Mesendoderm (in vitro differentiated cells): ENCODE results near the gene NFASC.

Experiments used
- DNase-seq: peaks from one replicate; pipeline ENCODE4 v3.0.0; 2013
- H2AK5ac ChIP-seq: 2 replicates; pipeline ENCODE4 v1.6.1; 2013; ENCODE audit warnings: low read length, inconsistent platforms
- H2BK120ac ChIP-seq: 2 replicates; pipeline ENCODE4 v1.6.1; 2013; ENCODE audit warnings: low read depth, mild to moderate bottlenecking, low read length, moderate library complexity, mixed read lengths
- H2BK15ac ChIP-seq: replicated peaks from 2 replicates; pipeline ENCODE4 v1.6.1; 2013; ENCODE audit warnings: low read depth, mild to moderate bottlenecking, moderate library complexity
- H2BK5ac ChIP-seq: 2 replicates; pipeline ENCODE4 v1.6.1; 2013; ENCODE audit warnings: low read length, inconsistent platforms
- H3K18ac ChIP-seq: 2 replicates; pipeline ENCODE4 v1.6.1; 2013; ENCODE audit warnings: mild to moderate bottlenecking, low read length, mixed read lengths
- H3K23ac ChIP-seq: one replicate; pipeline ENCODE4 v1.6.1; 2013; ENCODE audit warnings: low read length
- H3K27ac ChIP-seq: 2 replicates; pipeline ENCODE4 v1.5.1; 2013; ENCODE audit warnings: low read depth, mild to moderate bottlenecking, inconsistent platforms, low read length, moderate library complexity
- H3K27me3 ChIP-seq: 2 replicates; pipeline ENCODE4 v1.6.1; 2013; ENCODE audit warnings: low read length, control low read depth, mild to moderate bottlenecking, inconsistent platforms; ENCODE audit not compliant: insufficient read depth, poor library complexity
- H3K36me3 ChIP-seq: 2 replicates; pipeline ENCODE4 v1.6.1; 2013; ENCODE audit warnings: low read length, inconsistent platforms; ENCODE audit not compliant: control insufficient read depth, insufficient read depth
- H3K4ac ChIP-seq: one replicate; pipeline ENCODE4 v1.6.1; 2013; ENCODE audit warnings: low read depth, mild to moderate bottlenecking, low read length, moderate library complexity
- H3K4me1 ChIP-seq: 2 replicates; pipeline ENCODE4 v1.6.1; 2013; ENCODE audit warnings: low read depth, low read length, inconsistent platforms; ENCODE audit not compliant: control insufficient read depth
- H3K4me2 ChIP-seq: 2 replicates; pipeline ENCODE4 v1.6.1; 2013; ENCODE audit warnings: low read length
- H3K4me3 ChIP-seq: 2 replicates; pipeline ENCODE4 v1.5.1; 2013; ENCODE audit warnings: mild to moderate bottlenecking, low read length
- H3K56ac ChIP-seq: one replicate; pipeline ENCODE4 v1.6.1; 2013; ENCODE audit warnings: low read length
- H3K79me1 ChIP-seq: 2 replicates; pipeline ENCODE4 v1.6.1; 2013; ENCODE audit warnings: low read length, inconsistent platforms
- H3K79me2 ChIP-seq: 2 replicates; pipeline ENCODE4 v1.6.1; 2013; ENCODE audit warnings: mild to moderate bottlenecking, low read length; ENCODE audit not compliant: control insufficient read depth, insufficient read depth
- H3K9ac ChIP-seq: 2 replicates; pipeline ENCODE4 v1.6.1; 2013; ENCODE audit warnings: low read length, inconsistent platforms
- H4K5ac ChIP-seq: one replicate; pipeline ENCODE4 v1.6.1; 2013; ENCODE audit warnings: low read length
- H4K8ac ChIP-seq: one replicate; pipeline ENCODE4 v1.6.1; 2013; ENCODE audit warnings: low read depth, mild to moderate bottlenecking, control low read depth, low read length, moderate library complexity
- WGBS: extraction: QIAGEN DNeasy Blood & Tissue Kit; methylation state at CpG from one replicate; pipeline ENCODE4 v1.1.7; 2013; ENCODE audit warnings: low lambda C conversion rate, missing lambda C conversion rate; ENCODE audit not compliant: insufficient coverage; ENCODE audit errors: extremely low coverage; 5-methylcytosine and 5-hydroxymethylcytosine counted together

NFASC gene

DNA sequence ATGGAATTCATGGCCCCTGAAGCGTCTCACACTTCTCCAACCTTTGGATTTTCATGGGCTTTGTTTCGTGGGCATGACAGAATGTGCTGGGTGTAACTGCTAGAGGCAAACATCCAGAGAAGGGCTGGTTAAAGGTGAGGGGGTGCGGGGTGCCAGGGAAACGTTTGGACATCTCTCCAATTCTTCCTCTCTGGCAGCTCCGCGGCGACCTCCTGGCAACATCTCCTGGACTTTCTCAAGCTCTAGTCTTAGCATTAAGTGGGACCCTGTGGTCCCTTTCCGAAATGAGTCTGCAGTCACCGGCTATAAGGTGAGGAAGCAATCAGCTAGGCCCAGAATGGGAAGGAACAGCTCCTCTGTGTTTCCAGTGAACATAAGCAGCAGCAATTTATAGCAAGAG is 201.6 kb downstream of the NFASC start:
- no peak overlapping the region for H3K4me3 ChIP-seq
- H3K4me2 ChIP-seq: no peak overlapping the region
- no peaks in the 10 kb centered on the region for H3K79me1 ChIP-seq
- H4K8ac ChIP-seq: no peak overlapping the region
- no CpG with 5 or more reads among the region's 9 CpGs for WGBS
- no peaks in the 10 kb centered on the region for H3K27me3 ChIP-seq
- H3K36me3 ChIP-seq: no peaks in the 10 kb centered on the region
- H2BK5ac ChIP-seq: no peak overlapping the region
- H2BK120ac ChIP-seq: no peak overlapping the region
- H3K56ac ChIP-seq: no peak overlapping the region
- H3K79me2 ChIP-seq: no peaks in the 10 kb centered on the region
- H3K4me1 ChIP-seq: no peaks in the 10 kb centered on the region
- H2BK15ac ChIP-seq: no peak overlapping the region
- H2AK5ac ChIP-seq: no peak overlapping the region
- H3K18ac ChIP-seq: no peak overlapping the region
- DNase-seq: no peak
- no peak overlapping the region for H4K5ac ChIP-seq
- H3K9ac ChIP-seq: no peak overlapping the region
- no peak overlapping the region for H3K27ac ChIP-seq
- no peak overlapping the region for H3K23ac ChIP-seq
- no peak overlapping the region for H3K4ac ChIP-seq
